H1 (cell line): ENCODE results near the gene TBRG4. TPM values are rescaled to one million over a fixed set of nuclear protein-coding genes. Genes with fewer than 3 reads are reported as not detected.

ENCODE experiments used
- CTCF ChIA-PET: fragments of 300-600 bp; sonication (Branson Sonifier 250); formaldehyde crosslinking; loops from one replicate; lab custom pipeline; 2021; ENCODE audit not compliant: partially characterized antibody; lab: Charles Lee
- POLR2A ChIA-PET: fragments of 300-600 bp; sonication (Branson Sonifier 250); formaldehyde crosslinking; loops from one replicate; lab custom pipeline; 2021; ENCODE audit warnings: inconsistent platforms; ENCODE audit not compliant: partially characterized antibody; lab: Charles Lee
- DNase-seq, 2 experiments: peaks; one replicate each; pipeline versions ENCODE4 v3.0.0 to v3.0.0-alpha.2; 2010 to 2022; ENCODE audit warnings: low spot score in 2 of 2, low read depth in 1 of 2, mixed read lengths in 1 of 2
- FAIRE-seq: peaks from 2 replicates; lab custom pipeline; 2011; peaks lifted over from hg19 to GRCh38; lab: Jason Lieb, UNC
- H2AFZ ChIP-seq: 2 replicates; pipeline ENCODE4 v1.8.1; 2012; ENCODE audit warnings: low read length, inconsistent platforms
- H2AK5ac ChIP-seq: 2 replicates; pipeline ENCODE4 v1.6.1; 2013; ENCODE audit warnings: low read depth, low read length
- H2BK120ac ChIP-seq: replicated peaks from 2 replicates; pipeline ENCODE3; 2013; ENCODE audit warnings: low read depth, low read length, inconsistent platforms
- H2BK12ac ChIP-seq: 2 replicates; pipeline ENCODE4 v1.6.1; 2013; ENCODE audit warnings: low read depth, low read length
- H2BK15ac ChIP-seq: 2 replicates; pipeline ENCODE4 v1.6.1; 2013; ENCODE audit warnings: low read length
- H2BK20ac ChIP-seq: 2 replicates; pipeline ENCODE4 v1.6.1; 2013; ENCODE audit warnings: low read length
- H2BK5ac ChIP-seq: 2 replicates; pipeline ENCODE4 v1.6.1; 2013; ENCODE audit warnings: low read depth, low read length
- H3K14ac ChIP-seq: 2 replicates; pipeline ENCODE4 v1.6.1; 2013; ENCODE audit warnings: inconsistent platforms; ENCODE audit not compliant: insufficient read length
- H3K18ac ChIP-seq: 2 replicates; pipeline ENCODE4 v1.6.1; 2013; ENCODE audit warnings: low read length; ENCODE audit errors: extremely low read depth
- H3K23ac ChIP-seq: 2 replicates; pipeline ENCODE4 v1.6.1; 2013; ENCODE audit warnings: inconsistent platforms; ENCODE audit not compliant: insufficient read length
- H3K23me2 ChIP-seq: 2 replicates; pipeline ENCODE4 v1.6.1; 2013; ENCODE audit warnings: low read depth, low read length
- H3K27ac ChIP-seq: 2 replicates; pipeline ENCODE4 v1.6.1; 2011; ENCODE audit warnings: low read depth, low read length, inconsistent platforms
- H3K27me3 ChIP-seq, 4 experiments: replicated peaks in 1 of 4; 1 replicate in 1 of 4; 2 replicates in 3 of 4; pipeline versions ENCODE4 v1.6.1 to v1.8.1; 2011 to 2013; ENCODE audit warnings: low read length in 3 of 4, mild to moderate bottlenecking in 3 of 4, inconsistent platforms in 2 of 4, mixed read lengths in 2 of 4, moderate library complexity in 1 of 4; ENCODE audit not compliant: control insufficient read depth in 3 of 4, insufficient read depth in 3 of 4; ENCODE audit errors: extremely low read depth in 1 of 4
- H3K36me3 ChIP-seq, 4 experiments: 2 replicates each; pipeline versions ENCODE4 v1.6.1 to v1.8.1; 2011 to 2013; ENCODE audit warnings: mild to moderate bottlenecking in 4 of 4, low read length in 3 of 4, moderate library complexity in 2 of 4, control low read depth in 1 of 4, inconsistent platforms in 1 of 4; ENCODE audit not compliant: insufficient read depth in 4 of 4, control insufficient read depth in 2 of 4
- H3K4ac ChIP-seq: replicated peaks from 2 replicates; pipeline ENCODE3; 2013; ENCODE audit warnings: low read length, low read depth, mixed read lengths, inconsistent platforms; ENCODE audit not compliant: insufficient read length
- H3K4me1 ChIP-seq, 4 experiments: replicated peaks in 1 of 4; 1 replicate in 1 of 4; 2 replicates in 3 of 4; pipeline versions ENCODE4 v1.6.1 to v1.8.1; 2011 to 2013; ENCODE audit warnings: low read length in 3 of 4, inconsistent platforms in 2 of 4, mixed read lengths in 1 of 4; ENCODE audit not compliant: insufficient read depth in 4 of 4, control insufficient read depth in 3 of 4
- H3K4me2 ChIP-seq, 2 experiments: 2 replicates each; pipeline versions ENCODE4 v1.6.1 to v1.8.1; 2011 to 2013; ENCODE audit warnings: low read depth in 2 of 2, low read length in 2 of 2, control low read depth in 1 of 2, inconsistent platforms in 1 of 2, mild to moderate bottlenecking in 1 of 2; ENCODE audit not compliant: insufficient read depth in 1 of 2
- H3K4me3 ChIP-seq, 4 experiments: fragments of 200-600, 300-600 bp in 1 of 4; sonication (generic), shearing (Covaris generic), sonication (Bioruptor Twin) in 1 of 4; 2 replicates each; pipeline versions ENCODE4 v1.5.1 to v1.8.1; 2011 to 2016; ENCODE audit warnings: low read length in 4 of 4, low read depth in 3 of 4, control low read depth in 2 of 4, inconsistent platforms in 2 of 4, mild to moderate bottlenecking in 2 of 4, mixed read lengths in 1 of 4, moderate library complexity in 1 of 4; ENCODE audit not compliant: insufficient read depth in 2 of 4; ENCODE audit errors: extremely low read depth in 1 of 4
- H3K56ac ChIP-seq: replicated peaks from 2 replicates; pipeline ENCODE3; 2013; ENCODE audit warnings: low read depth, mild to moderate bottlenecking, mixed read lengths, low read length, inconsistent platforms; ENCODE audit not compliant: insufficient read length
- H3K79me1 ChIP-seq: 2 replicates; pipeline ENCODE4 v1.6.1; 2013; ENCODE audit warnings: low read depth, low read length, control low read depth
- H3K79me2 ChIP-seq, 2 experiments: 2 replicates each; pipeline versions ENCODE4 v1.6.1 to v1.8.1; 2012 to 2013; ENCODE audit warnings: low read length in 2 of 2, mild to moderate bottlenecking in 2 of 2, inconsistent platforms in 1 of 2; ENCODE audit not compliant: insufficient read depth in 2 of 2, control insufficient read depth in 1 of 2
- H3K9ac ChIP-seq, 4 experiments: replicated peaks in 1 of 4; 1 replicate in 1 of 4; 2 replicates in 3 of 4; pipeline versions ENCODE4 v1.6.1 to v1.8.1; 2011 to 2013; ENCODE audit warnings: low read depth in 3 of 4, low read length in 3 of 4, control low read depth in 2 of 4, mild to moderate bottlenecking in 2 of 4, moderate library complexity in 2 of 4, inconsistent platforms in 1 of 4; ENCODE audit errors: extremely low read depth in 1 of 4
- H3K9me3 ChIP-seq, 2 experiments: 2 replicates each; pipeline versions ENCODE4 v1.6.1 to v1.8.1; 2012 to 2013; ENCODE audit warnings: mild to moderate bottlenecking in 2 of 2, moderate library complexity in 2 of 2, control low read depth in 1 of 2, inconsistent platforms in 1 of 2, low read depth in 1 of 2, low read length in 1 of 2, mixed read lengths in 1 of 2; ENCODE audit not compliant: insufficient read depth in 2 of 2
- H4K20me1 ChIP-seq, 2 experiments: replicated peaks in 1 of 2; 2 replicates each; pipeline versions ENCODE3 to v1.8.1; 2011 to 2013; ENCODE audit warnings: inconsistent platforms in 2 of 2, low read length in 2 of 2, mild to moderate bottlenecking in 1 of 2; ENCODE audit not compliant: insufficient read depth in 2 of 2, control insufficient read depth in 1 of 2
- H4K5ac ChIP-seq: 2 replicates; pipeline ENCODE4 v1.6.1; 2013; ENCODE audit warnings: low read length, low read depth, mixed read lengths, inconsistent platforms; ENCODE audit not compliant: insufficient read length
- H4K8ac ChIP-seq: 2 replicates; pipeline ENCODE4 v1.8.0; 2013; ENCODE audit warnings: mild to moderate bottlenecking, moderate library complexity, low read length, inconsistent platforms; ENCODE audit not compliant: insufficient read depth; ENCODE audit errors: extremely low read depth
- H4K91ac ChIP-seq: replicated peaks from 2 replicates; pipeline ENCODE3; 2013; ENCODE audit warnings: low read length, mixed read lengths, inconsistent platforms; ENCODE audit not compliant: insufficient read length
- BACH1 ChIP-seq: IDR thresholded peaks from 2 replicates; pipeline ENCODE4 v1.6.1; 2012; ENCODE audit warnings: low read length, improper control_type of control experiment
- CBX5 ChIP-seq: fragments of 300-800, 300-1000 bp; sonication (generic); IDR thresholded peaks from 2 replicates; pipeline ENCODE4 v1.7.1; 2016; ENCODE audit warnings: antibody characterized with exemption, low read length, low read depth
- CEBPB ChIP-seq: IDR thresholded peaks from 2 replicates; pipeline ENCODE4 v1.6.1; 2012; ENCODE audit warnings: low read depth, low read length
- CHD1 ChIP-seq: IDR thresholded peaks from 2 replicates; pipeline ENCODE4 v1.6.1; 2012; ENCODE audit warnings: low read depth, low read length, improper control_type of control experiment
- CTBP2 ChIP-seq: IDR thresholded peaks from 2 replicates; pipeline ENCODE4 v1.7.0; 2011; ENCODE audit warnings: borderline replicate concordance, mild to moderate bottlenecking, moderate library complexity, mixed read lengths, low read length; ENCODE audit not compliant: insufficient read depth, insufficient read length
- HDAC2 ChIP-seq, 2 experiments: fragments of 300-600 bp in 1 of 2; sonication (generic) in 1 of 2; IDR thresholded peaks; 2 replicates each; pipeline ENCODE4 v1.6.1; 2011 to 2012; ENCODE audit warnings: low read depth in 2 of 2, low read length in 2 of 2, mild to moderate bottlenecking in 2 of 2, moderate library complexity in 2 of 2, borderline replicate concordance in 1 of 2, inconsistent platforms in 1 of 2
- NRF1 ChIP-seq: IDR thresholded peaks from 2 replicates; pipeline ENCODE4 v1.6.1; 2011; ENCODE audit warnings: mild to moderate bottlenecking, low read depth, low read length, improper control_type of control experiment
- RFX5 ChIP-seq: IDR thresholded peaks from 2 replicates; pipeline ENCODE4 v1.6.1; 2011; ENCODE audit warnings: low read depth, low read length, improper control_type of control experiment, borderline replicate concordance
- SIRT6 ChIP-seq: IDR thresholded peaks from one replicate; pipeline ENCODE4 v1.7.1; 2012; ENCODE audit warnings: low read length, inconsistent platforms
- SIX5 ChIP-seq: IDR thresholded peaks from 2 replicates; pipeline ENCODE4 v1.6.1; 2011; ENCODE audit warnings: mild to moderate bottlenecking, low read depth, low read length
- TAF1 ChIP-seq: IDR thresholded peaks from 2 replicates; pipeline ENCODE4 v1.6.1; 2011; ENCODE audit warnings: mild to moderate bottlenecking, low read depth, low read length
- TAF7 ChIP-seq: optimal IDR thresholded peaks from 2 replicates; pipeline ENCODE3; 2011; ENCODE audit warnings: low read depth, mild to moderate bottlenecking, inconsistent platforms, low read length, moderate library complexity, borderline replicate concordance
- TCF12 ChIP-seq: IDR thresholded peaks from 2 replicates; pipeline ENCODE4 v1.6.1; 2011; ENCODE audit warnings: low read depth, mild to moderate bottlenecking, low read length
- WGBS, 2 experiments: shearing (Covaris generic) in 1 of 2; methylation state at CpG; one replicate each; pipeline versions ENCODE4 v1.1.6 to v1.1.7; 2013 to 2015; ENCODE audit warnings: low lambda C conversion rate in 2 of 2, mixed read lengths in 2 of 2, inconsistent platforms in 1 of 2, low coverage in 1 of 2, missing lambda C conversion rate in 1 of 2; ENCODE audit not compliant: insufficient replicate concordance in 2 of 2, insufficient coverage in 1 of 2, insufficient read length in 1 of 2; ENCODE audit errors: extremely low coverage in 1 of 2, missing lambda C conversion rate in 1 of 2; 5-methylcytosine and 5-hydroxymethylcytosine counted together
- polyA plus RNA-seq, 7 experiments: library from polyadenylated mRNA; depleted of rRNA in 3 of 7; stranded (reverse) in 5 of 7; unstranded in 2 of 7; fragments of >200 nt in 5 of 7; fragments of 200-250 nt in 2 of 7; gene quantifications; 1 replicate in 5 of 7; 2 replicates in 1 of 7; 4 replicates in 1 of 7; pipeline versions ENCODE4 v1.2.1 to v1.2.3, GENCODE V29; 2011 to 2013; ENCODE audit warnings: missing spikeins in 2 of 7, mixed read lengths in 2 of 7
- total RNA-seq: library from RNA; stranded (reverse); fragmentation: NEBNext Ultra II Directional; extraction: Animal tissue kit (Norgen Biotek cat#: 25700); gene quantifications from 2 replicates; pipeline ENCODE4 v1.2.1, GENCODE V29; 2021
- TF ChIP-seq, protein P1 (sequence below): IDR thresholded peaks from 2 replicates; pipeline ENCODE4 v1.6.1; 2011; ENCODE audit warnings: low read depth, mild to moderate bottlenecking, low read length; ENCODE audit not compliant: insufficient read depth

Gene TBRG4
- total and polyA plus RNA-seq, 2 of the 8 experiments (the other 6 are each of a cell fraction or from before 2014, with no cell fraction given): 110 to 137 TPM

- FAIRE-seq: no peak
- CTCF ChIA-PET: interaction anchor here (0.7 to 6.2 kb wide), 7 partner anchors 8 to 505 kb away, joined by 3 to 56 read pairs (median 3); no protein-coding TSS in a partner anchor
- no peak overlapping the region for H3K27ac ChIP-seq
- TF ChIP-seq CEBPB: no peak
- no peak for TF ChIP-seq RFX5
- TF ChIP-seq, protein P1, sequence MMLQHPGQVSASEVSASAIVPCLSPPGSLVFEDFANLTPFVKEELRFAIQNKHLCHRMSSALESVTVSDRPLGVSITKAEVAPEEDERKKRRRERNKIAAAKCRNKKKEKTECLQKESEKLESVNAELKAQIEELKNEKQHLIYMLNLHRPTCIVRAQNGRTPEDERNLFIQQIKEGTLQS: no peak
- TF ChIP-seq SIRT6: no peak
- TF ChIP-seq TCF12: no peak
- TF ChIP-seq NRF1: no peak
- TF ChIP-seq CHD1: no peak
- no peak for TF ChIP-seq TAF1
- no peak for TF ChIP-seq CTBP2
- no peak for TF ChIP-seq BACH1
- TF ChIP-seq CBX5: no peak
- TF ChIP-seq HDAC2 (IDR thresholded peaks at IDR 0.05; ENCODE audit: borderline replicate concordance in 1 of 2, low read depth in 2 of 2, low read length in 2 of 2): no peak
- no peak for TF ChIP-seq TAF7
- TF ChIP-seq SIX5: no peak
Measured at GRCh38 chr7:45158471-45158870, 47.0 kb upstream of the TBRG4 start.

More at GRCh38 chr7:45158471-45158870, 47.0 kb upstream of the TBRG4 start:
- Histone ChIP-seq H3K56ac (no peak overlapping the region), H3K36me3 (no peaks in the 10 kb centered on the region), H4K5ac (no peak overlapping the region), H3K23ac (no peak overlapping the region), H2AFZ (no peak overlapping the region), H3K18ac (no peak overlapping the region), H4K8ac (no peak overlapping the region), H4K20me1 (peaks cover 0 to 4% of the 10 kb centered on the region in 2 experiments), H2BK20ac (no peak overlapping the region), H3K23me2 (peaks cover 6% of the 10 kb centered on the region), H3K79me1 (no peaks in the 10 kb centered on the region), H3K27me3 (peaks cover 0 to 24% (median 16%) of the 10 kb centered on the region in 4 experiments; a peak in 5 of 7 replicates), H3K14ac (no peak overlapping the region), H3K4me3 (no peak overlapping the region), H2BK12ac (no peak overlapping the region), H3K4me1 (peaks cover 0 to 5% (median 0%) of the 10 kb centered on the region in 4 experiments; a peak in 3 of 7 replicates), H3K4ac (no peak overlapping the region), H3K9me3 (no peaks in the 10 kb centered on the region), H2BK5ac (no peak overlapping the region), H3K4me2 (peak overlapping the region in 1 of 2 experiments; percentile 34; a peak in 1 of 4 replicates), H2BK120ac (no peak overlapping the region), H2BK15ac (no peak overlapping the region), H3K79me2 (no peaks in the 10 kb centered on the region), H3K9ac (no peak overlapping the region), H4K91ac (no peak overlapping the region), H2AK5ac (no peak overlapping the region)
- no peak for DNase-seq
- POLR2A ChIA-PET: interaction anchor here (1.2 kb wide), 1 partner anchor 47 kb away, joined by 4 read pairs; the partner anchor contains the start of gene TBRG4
- 90% methylated on average over 1 of the region's 1 CpG; no CpG with 5 or more reads in 1 of the 2 experiments for WGBS, 2 experiments
